ENCODE measurements around the gene ATP11B.

The ATP11B gene

DNA sequence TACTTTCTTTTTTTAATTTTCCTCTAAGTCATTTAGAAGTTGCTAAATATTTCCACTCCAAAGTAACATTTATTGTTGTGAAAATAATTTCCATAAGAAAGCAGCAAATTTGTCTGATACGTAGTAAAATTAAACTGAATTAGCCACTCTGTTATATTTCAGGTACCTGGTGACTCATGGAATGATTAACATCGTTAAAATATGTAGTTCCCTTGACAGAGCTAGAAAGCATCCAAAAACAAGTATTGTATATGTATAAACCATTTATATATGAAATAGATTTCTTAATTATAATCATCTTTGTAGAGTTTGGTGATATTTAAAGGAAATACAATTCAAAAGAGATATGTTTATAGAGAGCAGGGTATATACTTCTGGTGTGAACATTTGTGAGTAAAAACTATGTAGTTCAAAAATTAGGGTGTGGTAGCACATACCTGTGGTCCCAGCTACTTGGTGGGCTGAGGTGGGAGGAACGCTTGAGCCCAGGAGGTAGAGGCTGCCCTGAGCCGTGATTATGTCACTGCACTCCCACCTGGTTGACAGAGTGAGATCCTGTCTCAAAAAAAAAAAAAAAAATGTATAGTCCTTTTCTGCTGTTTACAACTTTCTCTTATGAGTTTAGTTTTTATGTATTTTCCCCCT lies 36.6 kb downstream of the ATP11B start:
- Histone ChIP-seq H3K9me3 (ENCODE audit: insufficient read depth, low read depth, low read length) (no peaks in the 10 kb centered on the region), H3K79me2 (ENCODE audit: control insufficient read depth, insufficient read depth, low read length, poor library complexity) (no peaks in the 10 kb centered on the region), H3K9ac (ENCODE audit: low read length) (no peak overlapping the region), H3K4me1 (ENCODE audit: control insufficient read depth in 1 of 2, insufficient read depth in 2 of 2, low read length in 2 of 2) (no peaks in the 10 kb centered on the region), H3K27me3 (ENCODE audit: insufficient read depth, low read length) (no peaks in the 10 kb centered on the region), H3K4ac (ENCODE audit: low read depth, low read length) (no peak overlapping the region), H2BK12ac (ENCODE audit: low read length) (no peak overlapping the region), H3K18ac (ENCODE audit: low read length) (no peak overlapping the region), H3K14ac (ENCODE audit: low read length) (no peak overlapping the region), H4K8ac (ENCODE audit: low read depth, low read length) (no peak overlapping the region), H2BK5ac (ENCODE audit: low read depth, low read length, poor library complexity) (no peak overlapping the region), H3K79me1 (ENCODE audit: low read length) (no peaks in the 10 kb centered on the region), H4K91ac (ENCODE audit: low read depth, low read length) (no peak overlapping the region), H2AK5ac (ENCODE audit: low read length) (no peak overlapping the region), H3K4me2 (ENCODE audit: low read length) (no peak overlapping the region), H2AFZ (ENCODE audit: insufficient read depth, low read length, poor library complexity) (no peak overlapping the region), H3K27ac (ENCODE audit: low read depth, low read length) (no peak overlapping the region), H3K23ac (ENCODE audit: low read length) (no peak overlapping the region), H3K4me3 (ENCODE audit: low read depth, low read length) (no peak overlapping the region), H3K36me3 (ENCODE audit: control insufficient read depth in 1 of 2, insufficient read depth in 2 of 2, low read length in 2 of 2) (peaks cover 1% of the 10 kb centered on the region in 2 experiments), H2BK120ac (ENCODE audit: insufficient read depth, low read length, poor library complexity) (no peak overlapping the region), H4K12ac (ENCODE audit: low read depth, low read length) (no peak overlapping the region)
- no CpG with 5 or more reads among the region's 4 CpGs for WGBS (ENCODE audit: extremely low coverage, insufficient coverage, insufficient read length)
- peak in 1 of 2 donors; percentile 34 for DNase-seq

DNA sequence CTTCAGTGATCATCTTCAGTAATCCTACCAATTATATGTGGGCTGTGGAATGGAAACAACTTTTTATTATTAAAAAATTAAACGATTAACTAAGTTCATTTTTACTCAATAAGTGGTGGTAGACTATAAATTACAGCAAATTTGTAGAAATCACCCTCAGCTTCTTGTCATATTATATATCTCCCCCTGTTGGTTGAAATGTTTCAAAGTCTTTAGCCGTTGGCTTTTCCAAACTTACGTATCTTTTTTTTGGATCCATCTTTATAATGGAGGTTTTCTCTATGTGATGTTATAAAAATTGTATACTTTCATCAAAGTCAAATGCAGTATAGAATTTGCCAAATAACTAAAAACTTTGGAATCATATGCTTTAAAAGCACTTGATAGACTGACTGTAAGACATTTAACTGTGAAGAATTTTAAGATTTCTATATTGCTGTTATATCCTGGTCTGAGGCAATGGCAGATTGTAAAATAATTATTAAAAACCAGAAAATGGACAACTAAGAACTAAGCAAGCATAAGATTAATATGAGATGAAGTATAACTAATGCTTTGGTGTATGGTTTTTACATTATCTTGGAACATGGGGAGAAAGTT lies 44.7 kb downstream of the ATP11B start:
- no peak overlapping the region for H3K27ac ChIP-seq (ENCODE audit: low read depth, low read length)
- H2AFZ ChIP-seq (ENCODE audit: insufficient read depth, low read length, poor library complexity): no peak overlapping the region
- H3K9ac ChIP-seq (ENCODE audit: low read length): no peak overlapping the region
- no peak overlapping the region for H4K12ac ChIP-seq (ENCODE audit: low read depth, low read length)
- H4K91ac ChIP-seq (ENCODE audit: low read depth, low read length): no peak overlapping the region
- WGBS (ENCODE audit: extremely low coverage, insufficient coverage, insufficient read length): no CpG with 5 or more reads among the region's 3 CpGs
- no peak overlapping the region for H4K8ac ChIP-seq (ENCODE audit: low read depth, low read length)
- H3K79me2 ChIP-seq (ENCODE audit: control insufficient read depth, insufficient read depth, low read length, poor library complexity): no peaks in the 10 kb centered on the region
- H3K27me3 ChIP-seq (ENCODE audit: insufficient read depth, low read length): no peaks in the 10 kb centered on the region
- H2BK12ac ChIP-seq (ENCODE audit: low read length): no peak overlapping the region
- no peak overlapping the region for H3K4me3 ChIP-seq (ENCODE audit: low read depth, low read length)
- H3K36me3 ChIP-seq (ENCODE audit: control insufficient read depth in 1 of 2, insufficient read depth in 2 of 2, low read length in 2 of 2): peaks cover 4% of the 10 kb centered on the region in 2 experiments
- H2BK5ac ChIP-seq (ENCODE audit: low read depth, low read length, poor library complexity): no peak overlapping the region
- no peaks in the 10 kb centered on the region for H3K79me1 ChIP-seq (ENCODE audit: low read length)
- H2BK120ac ChIP-seq (ENCODE audit: insufficient read depth, low read length, poor library complexity): no peak overlapping the region
- no peak overlapping the region for H3K23ac ChIP-seq (ENCODE audit: low read length)
- DNase-seq: peak in 1 of 2 donors; percentile 67
- H3K14ac ChIP-seq (ENCODE audit: low read length): no peak overlapping the region
- H3K18ac ChIP-seq (ENCODE audit: low read length): no peak overlapping the region
- no peak overlapping the region for H2AK5ac ChIP-seq (ENCODE audit: low read length)
- no peak overlapping the region for H3K4ac ChIP-seq (ENCODE audit: low read depth, low read length)
- no peak overlapping the region for H3K4me2 ChIP-seq (ENCODE audit: low read length)
- no peaks in the 10 kb centered on the region for H3K4me1 ChIP-seq (ENCODE audit: control insufficient read depth in 1 of 2, insufficient read depth in 2 of 2, low read length in 2 of 2)
- H3K9me3 ChIP-seq (ENCODE audit: insufficient read depth, low read depth, low read length): no peaks in the 10 kb centered on the region

DNA sequence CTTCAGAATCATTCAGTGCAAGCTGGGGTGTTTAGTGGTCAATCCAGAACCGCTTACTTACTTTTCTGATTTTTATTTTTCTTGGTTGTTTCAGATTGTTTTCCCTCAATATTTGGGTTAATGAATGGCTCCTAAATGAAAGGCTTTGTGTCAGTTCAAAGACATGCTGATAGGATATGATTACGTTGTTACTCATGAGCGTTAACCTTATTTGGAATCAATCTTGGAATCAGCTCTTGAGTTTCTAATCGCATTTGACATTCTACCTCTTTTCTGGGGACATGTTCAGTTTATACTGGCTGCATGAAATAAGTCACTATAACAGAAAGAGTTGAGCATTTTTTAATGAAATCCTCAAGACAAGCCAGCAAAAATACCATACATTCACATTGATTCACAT lies 50.2 kb downstream of the ATP11B start:
- no peak overlapping the region for H2AK5ac ChIP-seq (ENCODE audit: low read length)
- H3K36me3 ChIP-seq (ENCODE audit: control insufficient read depth in 1 of 2, insufficient read depth in 2 of 2, low read length in 2 of 2): peaks cover 3 to 4% of the 10 kb centered on the region in 2 experiments
- no peak overlapping the region for H4K91ac ChIP-seq (ENCODE audit: low read depth, low read length)
- no peak overlapping the region for H2BK12ac ChIP-seq (ENCODE audit: low read length)
- no peaks in the 10 kb centered on the region for H3K9me3 ChIP-seq (ENCODE audit: insufficient read depth, low read depth, low read length)
- no peaks in the 10 kb centered on the region for H3K27me3 ChIP-seq (ENCODE audit: insufficient read depth, low read length)
- WGBS (ENCODE audit: extremely low coverage, insufficient coverage, insufficient read length): no CpG with 5 or more reads among the region's 4 CpGs
- no peak overlapping the region for H4K8ac ChIP-seq (ENCODE audit: low read depth, low read length)
- no peak for DNase-seq
- no peak overlapping the region for H3K4me2 ChIP-seq (ENCODE audit: low read length)
- no peak overlapping the region for H3K9ac ChIP-seq (ENCODE audit: low read length)
- H2AFZ ChIP-seq (ENCODE audit: insufficient read depth, low read length, poor library complexity): no peak overlapping the region
- no peak overlapping the region for H2BK120ac ChIP-seq (ENCODE audit: insufficient read depth, low read length, poor library complexity)
- no peak overlapping the region for H3K18ac ChIP-seq (ENCODE audit: low read length)
- no peak overlapping the region for H3K4me3 ChIP-seq (ENCODE audit: low read depth, low read length)
- no peak overlapping the region for H3K23ac ChIP-seq (ENCODE audit: low read length)
- no peaks in the 10 kb centered on the region for H3K79me1 ChIP-seq (ENCODE audit: low read length)
- H4K12ac ChIP-seq (ENCODE audit: low read depth, low read length): no peak overlapping the region
- no peak overlapping the region for H3K4ac ChIP-seq (ENCODE audit: low read depth, low read length)
- H3K4me1 ChIP-seq (ENCODE audit: control insufficient read depth in 1 of 2, insufficient read depth in 2 of 2, low read length in 2 of 2): no peaks in the 10 kb centered on the region
- no peak overlapping the region for H3K27ac ChIP-seq (ENCODE audit: low read depth, low read length)
- H3K14ac ChIP-seq (ENCODE audit: low read length): no peak overlapping the region
- H3K79me2 ChIP-seq (ENCODE audit: control insufficient read depth, insufficient read depth, low read length, poor library complexity): no peaks in the 10 kb centered on the region
- H2BK5ac ChIP-seq (ENCODE audit: low read depth, low read length, poor library complexity): no peak overlapping the region

DNA sequence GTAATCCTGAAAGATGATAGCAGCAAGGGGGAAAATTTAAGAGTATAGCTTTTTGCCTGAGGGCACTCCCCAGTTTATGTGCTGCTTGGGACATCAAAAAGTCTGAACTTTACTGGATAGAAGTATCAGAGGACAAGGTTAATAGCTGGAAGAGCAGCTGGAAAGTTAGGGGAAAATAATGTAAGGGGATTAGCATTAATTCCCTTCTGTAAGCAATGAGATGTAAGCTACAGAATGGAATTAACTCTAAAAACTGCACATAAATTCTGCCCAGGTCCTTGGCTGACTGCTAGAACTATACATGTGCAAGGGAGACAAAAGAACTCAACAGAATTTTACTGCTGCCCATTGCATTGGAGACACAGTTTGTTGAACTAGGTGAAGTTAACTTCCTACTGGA lies 55.6 kb downstream of the ATP11B start:
- H4K91ac ChIP-seq (ENCODE audit: low read depth, low read length): no peak overlapping the region
- no peaks in the 10 kb centered on the region for H3K4me1 ChIP-seq (ENCODE audit: control insufficient read depth in 1 of 2, insufficient read depth in 2 of 2, low read length in 2 of 2)

More for the DNA sequence above, 55.6 kb downstream of the ATP11B start:
- H3K4me3 ChIP-seq (ENCODE audit: low read depth, low read length): no peak overlapping the region
- no peaks in the 10 kb centered on the region for H3K79me1 ChIP-seq (ENCODE audit: low read length)
- peaks cover 4 to 5% of the 10 kb centered on the region in 2 experiments for H3K36me3 ChIP-seq (ENCODE audit: control insufficient read depth in 1 of 2, insufficient read depth in 2 of 2, low read length in 2 of 2)
- H2AFZ ChIP-seq (ENCODE audit: insufficient read depth, low read length, poor library complexity): no peak overlapping the region
- H3K14ac ChIP-seq (ENCODE audit: low read length): no peak overlapping the region
- no peak overlapping the region for H4K12ac ChIP-seq (ENCODE audit: low read depth, low read length)
- H3K23ac ChIP-seq (ENCODE audit: low read length): no peak overlapping the region
- H2BK120ac ChIP-seq (ENCODE audit: insufficient read depth, low read length, poor library complexity): no peak overlapping the region
- no peaks in the 10 kb centered on the region for H3K79me2 ChIP-seq (ENCODE audit: control insufficient read depth, insufficient read depth, low read length, poor library complexity)
- no peak for DNase-seq
- H3K27me3 ChIP-seq (ENCODE audit: insufficient read depth, low read length): no peaks in the 10 kb centered on the region
- H3K9ac ChIP-seq (ENCODE audit: low read length): no peak overlapping the region
- H3K18ac ChIP-seq (ENCODE audit: low read length): no peak overlapping the region
- no peak overlapping the region for H3K4ac ChIP-seq (ENCODE audit: low read depth, low read length)
- H3K27ac ChIP-seq (ENCODE audit: low read depth, low read length): no peak overlapping the region
- no peak overlapping the region for H3K4me2 ChIP-seq (ENCODE audit: low read length)
- no peak overlapping the region for H4K8ac ChIP-seq (ENCODE audit: low read depth, low read length)
- no peak overlapping the region for H2AK5ac ChIP-seq (ENCODE audit: low read length)
- H2BK12ac ChIP-seq (ENCODE audit: low read length): no peak overlapping the region
- H3K9me3 ChIP-seq (ENCODE audit: insufficient read depth, low read depth, low read length): no peaks in the 10 kb centered on the region
- no peak overlapping the region for H2BK5ac ChIP-seq (ENCODE audit: low read depth, low read length, poor library complexity)

Measured in trophoblast cell (in vitro differentiated cells and primary cell).